IPS-15b (cell line): ENCODE data around the gene RALA.

Experiments
- H3K27me3 ChIP-seq: one replicate; pipeline ENCODE4 v1.6.1; 2013; ENCODE audit warnings: low read length; ENCODE audit not compliant: control insufficient read depth, insufficient read depth
- H3K36me3 ChIP-seq: one replicate; pipeline ENCODE4 v1.6.1; 2013; ENCODE audit warnings: low read length; ENCODE audit not compliant: control insufficient read depth, insufficient read depth
- H3K4me1 ChIP-seq: one replicate; pipeline ENCODE4 v1.6.1; 2013; ENCODE audit warnings: mild to moderate bottlenecking, low read length; ENCODE audit not compliant: control insufficient read depth, insufficient read depth
- H3K4me3 ChIP-seq: one replicate; pipeline ENCODE4 v1.5.1; 2013; ENCODE audit warnings: low read depth, low read length
- H3K9ac ChIP-seq: one replicate; pipeline ENCODE4 v1.6.1; 2013; ENCODE audit warnings: low read depth, mild to moderate bottlenecking, low read length
- H3K9me3 ChIP-seq: one replicate; pipeline ENCODE4 v1.6.1; 2013; ENCODE audit warnings: mild to moderate bottlenecking, low read length; ENCODE audit not compliant: control insufficient read depth, insufficient read depth

RALA gene

GRCh38 chr7:39720586-39720985 is 97.2 kb downstream of the RALA start:
- Histone ChIP-seq H3K27me3 (no peaks in the 10 kb centered on the region), H3K4me1 (no peaks in the 10 kb centered on the region), H3K9ac (no peak overlapping the region), H3K9me3 (peaks cover 6% of the 10 kb centered on the region), H3K4me3 (no peak overlapping the region), H3K36me3 (no peaks in the 10 kb centered on the region)

DNA sequence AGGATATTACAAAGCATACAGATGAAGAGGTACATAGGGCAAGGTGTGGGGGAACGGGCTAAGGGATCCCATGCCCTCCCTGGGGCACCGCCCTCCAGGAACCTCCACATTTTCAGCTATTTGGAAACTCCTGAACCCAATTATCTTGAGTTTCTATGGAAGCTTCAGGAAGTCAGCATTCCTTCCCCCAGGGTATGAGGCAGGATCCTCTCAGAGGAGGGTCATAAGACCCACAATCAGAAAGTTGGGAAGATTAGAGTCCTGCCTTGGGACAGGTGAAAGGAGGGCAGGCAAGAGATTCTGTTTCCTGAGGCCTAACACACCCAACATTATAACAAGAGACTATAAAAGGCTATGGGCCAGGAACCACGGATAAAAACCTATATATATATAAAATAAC is 98.0 kb downstream of the RALA start:
- Histone ChIP-seq H3K9ac (no peak overlapping the region), H3K4me3 (no peak overlapping the region), H3K36me3 (no peaks in the 10 kb centered on the region), H3K27me3 (no peaks in the 10 kb centered on the region), H3K4me1 (no peaks in the 10 kb centered on the region), H3K9me3 (no peaks in the 10 kb centered on the region)

- no peak overlapping the region for H3K4me3 ChIP-seq
These were observed 98.7 kb downstream of the RALA start for GRCh38 chr7:39721919-39722597.

GRCh38 chr7:39727231-39728012 is 104.0 kb downstream of the RALA start:
- Histone ChIP-seq H3K9ac (no peak overlapping the region), H3K27me3 (peaks cover 11% of the 10 kb centered on the region), H3K4me1 (peaks cover 5% of the 10 kb centered on the region), H3K9me3 (no peaks in the 10 kb centered on the region), H3K36me3 (no peaks in the 10 kb centered on the region), H3K4me3 (no peak overlapping the region)

More at GRCh38 chr7:39721919-39722597, 98.7 kb downstream of the RALA start:
- Histone ChIP-seq H3K27me3 (no peaks in the 10 kb centered on the region), H3K36me3 (no peaks in the 10 kb centered on the region), H3K9ac (no peak overlapping the region), H3K4me1 (no peaks in the 10 kb centered on the region), H3K9me3 (no peaks in the 10 kb centered on the region)

GRCh38 chr7:39732837-39733804 is 109.7 kb downstream of the RALA start:
- H3K4me1 ChIP-seq: peaks cover 13% of the 10 kb centered on the region
- no peaks in the 10 kb centered on the region for H3K36me3 ChIP-seq
- H3K9ac ChIP-seq: peak overlapping the region; percentile 56
- peak overlapping the region; percentile 54 for H3K4me3 ChIP-seq
- H3K9me3 ChIP-seq: no peaks in the 10 kb centered on the region
- H3K27me3 ChIP-seq: peaks cover 11% of the 10 kb centered on the region

- Histone ChIP-seq H3K9ac (peak overlapping the region; percentile 38), H3K4me3 (peak overlapping the region; percentile 54), H3K36me3 (no peaks in the 10 kb centered on the region), H3K9me3 (no peaks in the 10 kb centered on the region), H3K4me1 (peaks cover 10% of the 10 kb centered on the region), H3K27me3 (peaks cover 11% of the 10 kb centered on the region)
These were observed 110.7 kb downstream of the RALA start for GRCh38 chr7:39733881-39734632.

GRCh38 chr7:39734633-39735004 is 111.2 kb downstream of the RALA start:
- no peak overlapping the region for H3K9ac ChIP-seq
- H3K27me3 ChIP-seq: peaks cover 11% of the 10 kb centered on the region
- H3K36me3 ChIP-seq: no peaks in the 10 kb centered on the region
- peaks cover 10% of the 10 kb centered on the region for H3K4me1 ChIP-seq
- H3K9me3 ChIP-seq: no peaks in the 10 kb centered on the region
- peak overlapping the region; percentile 54 for H3K4me3 ChIP-seq

GRCh38 chr7:39735903-39736302 is 112.5 kb downstream of the RALA start:
- Histone ChIP-seq H3K9ac (no peak overlapping the region), H3K4me1 (peaks cover 10% of the 10 kb centered on the region), H3K27me3 (peaks cover 11% of the 10 kb centered on the region), H3K9me3 (no peaks in the 10 kb centered on the region), H3K4me3 (no peak overlapping the region), H3K36me3 (no peaks in the 10 kb centered on the region)

GRCh38 chr7:39741942-39742623 is 118.7 kb downstream of the RALA start:
- Histone ChIP-seq H3K4me3 (no peak overlapping the region), H3K36me3 (no peaks in the 10 kb centered on the region), H3K4me1 (no peaks in the 10 kb centered on the region)

DNA sequence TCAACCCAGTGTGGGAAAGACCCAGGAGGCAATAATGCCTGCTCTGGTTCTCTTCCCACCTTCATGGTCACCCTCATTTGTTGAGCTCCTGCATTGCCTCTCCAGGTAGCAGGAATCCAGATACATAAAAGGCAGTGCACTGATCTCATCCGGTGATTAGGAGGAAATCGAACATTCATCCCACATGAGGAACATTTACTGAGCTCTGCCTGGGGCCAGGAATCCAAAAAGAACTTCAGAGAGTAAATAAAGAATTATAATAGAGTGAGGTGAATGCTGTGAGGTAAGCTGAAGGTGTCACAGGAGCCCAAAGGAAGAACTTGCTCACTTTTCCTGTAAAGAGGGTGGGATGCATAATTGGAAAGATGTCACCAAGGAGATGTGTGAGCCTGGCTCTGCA is 121.2 kb downstream of the RALA start:
- Histone ChIP-seq H3K36me3 (no peaks in the 10 kb centered on the region), H3K9ac (no peak overlapping the region), H3K9me3 (no peaks in the 10 kb centered on the region), H3K27me3 (no peaks in the 10 kb centered on the region), H3K4me3 (no peak overlapping the region), H3K4me1 (peaks cover 8% of the 10 kb centered on the region)

More at GRCh38 chr7:39741942-39742623, 118.7 kb downstream of the RALA start:
- H3K9ac ChIP-seq: no peak overlapping the region
- H3K27me3 ChIP-seq: no peaks in the 10 kb centered on the region
- no peaks in the 10 kb centered on the region for H3K9me3 ChIP-seq
